OCI-LY7 (cell line): ENCODE data around the gene DIP2A. TPM values are rescaled to one million over a fixed set of nuclear protein-coding genes. Genes with fewer than 3 reads are reported as not detected.

Experiments
- BruUV-seq: library from RNA; stranded (reverse); fragments of 400-500 nt; replicated peaks from 2 replicates; lab custom pipeline; 2021; lab: Mats Ljungman, UMichigan
- CTCF ChIA-PET: fragments of 300-600 bp; sonication (Branson Sonifier 250); formaldehyde crosslinking; loops from one replicate; lab custom pipeline; 2022; ENCODE audit warnings: antibody characterized with exemption; ENCODE audit not compliant: unreplicated experiment; lab: Charles Lee
- POLR2A ChIA-PET: fragments of 300-600 bp; sonication (Branson Sonifier 250); formaldehyde crosslinking; loops from one replicate; lab custom pipeline; 2022; ENCODE audit warnings: antibody characterized with exemption; lab: Charles Lee
- DNase-seq: peaks from one replicate; pipeline ENCODE4 v3.0.0-alpha.2; 2015; ENCODE audit warnings: low spot score
- H2AFZ ChIP-seq: fragments of 200-600 bp; sonication (generic), shearing (Covaris generic); 2 replicates; pipeline ENCODE4 v1.6.1; 2014; ENCODE audit warnings: mild to moderate bottlenecking, antibody characterized with exemption, low read length, moderate library complexity
- H3K27ac ChIP-seq: fragments of 200-600 bp; sonication (generic); 2 replicates; pipeline ENCODE4 v1.5.1; 2014; ENCODE audit warnings: mixed run types, low read depth, mild to moderate bottlenecking, moderate library complexity, low read length, inconsistent platforms; ENCODE audit not compliant: poor library complexity, severe bottlenecking
- H3K36me3 ChIP-seq: fragments of 200-600 bp; sonication (generic); 2 replicates; pipeline ENCODE4 v1.6.1; 2014; ENCODE audit warnings: mild to moderate bottlenecking, antibody characterized with exemption, low read length, moderate library complexity, mixed read lengths; ENCODE audit not compliant: insufficient read depth
- H3K4me1 ChIP-seq: fragments of 200-600 bp; sonication (generic); 2 replicates; pipeline ENCODE4 v1.5.1; 2014; ENCODE audit warnings: mild to moderate bottlenecking, low read length; ENCODE audit not compliant: insufficient read depth, poor library complexity, severe bottlenecking
- H3K4me2 ChIP-seq: fragments of 200-600 bp; sonication (generic); 2 replicates; pipeline ENCODE4 v1.6.1; 2014; ENCODE audit warnings: mild to moderate bottlenecking, low read length
- H3K4me3 ChIP-seq: fragments of 200-600 bp; sonication (generic); 2 replicates; pipeline ENCODE4 v1.5.1; 2014; ENCODE audit warnings: mild to moderate bottlenecking, low read depth, low read length; ENCODE audit not compliant: poor library complexity, severe bottlenecking
- H3K79me2 ChIP-seq: fragments of 200-600 bp; sonication (generic); 2 replicates; pipeline ENCODE4 v1.6.1; 2016; ENCODE audit warnings: low read depth, mild to moderate bottlenecking, low read length, moderate library complexity, mixed read lengths; ENCODE audit not compliant: insufficient read depth
- H3K9me2 ChIP-seq: fragments of 200-600 bp; sonication (generic); 2 replicates; pipeline ENCODE4 v1.6.1; 2016; ENCODE audit warnings: mild to moderate bottlenecking, low read length, mixed read lengths; ENCODE audit not compliant: insufficient read depth
- H3K9me3 ChIP-seq: fragments of 200-600 bp; sonication (generic); 2 replicates; pipeline ENCODE4 v1.6.1; 2014; ENCODE audit warnings: mild to moderate bottlenecking, mixed run types, low read length, mixed read lengths
- H4K20me1 ChIP-seq: fragments of 200-600 bp; sonication (generic); 2 replicates; pipeline ENCODE4 v1.6.1; 2014; ENCODE audit warnings: mild to moderate bottlenecking, antibody characterized with exemption, low read length, moderate library complexity, mixed read lengths; ENCODE audit not compliant: insufficient read depth
- EZH2phosphoT487 ChIP-seq: fragments of 200-600 bp; sonication (generic); IDR thresholded peaks from 2 replicates; pipeline ENCODE4 v1.6.1; 2018; ENCODE audit warnings: low read depth, borderline replicate concordance, mild to moderate bottlenecking, mixed run types, antibody characterized with exemption, low read length, moderate library complexity, mixed read lengths
- intact Hi-C: fragments of 100-400 bp; cut with micrococcal nuclease; formaldehyde crosslinking; loops from one replicate; pipeline ENCODE4 v1.10.0; 2022; ENCODE audit not compliant: unreplicated experiment
- total RNA-seq, 2 experiments: library from RNA; depleted of rRNA in 1 of 2; stranded (reverse); fragments of >200 nt in 1 of 2; shearing (Covaris generic) in 1 of 2; gene quantifications; 2 replicates each; pipeline ENCODE4 v1.2.3, GENCODE V29; 2014 to 2022
- TF ChIP-seq, protein P1 (sequence below): fragments of 200-600 bp; sonication (generic); conservative IDR thresholded peaks from 2 replicates; pipeline ENCODE4 v1.5.1; 2014; ENCODE audit warnings: mild to moderate bottlenecking, antibody characterized with exemption, low read length, moderate library complexity, mixed read lengths

Gene DIP2A
- total RNA-seq, 2 experiments from 2014 or later = 27.9 to 44.7 TPM

DNA sequence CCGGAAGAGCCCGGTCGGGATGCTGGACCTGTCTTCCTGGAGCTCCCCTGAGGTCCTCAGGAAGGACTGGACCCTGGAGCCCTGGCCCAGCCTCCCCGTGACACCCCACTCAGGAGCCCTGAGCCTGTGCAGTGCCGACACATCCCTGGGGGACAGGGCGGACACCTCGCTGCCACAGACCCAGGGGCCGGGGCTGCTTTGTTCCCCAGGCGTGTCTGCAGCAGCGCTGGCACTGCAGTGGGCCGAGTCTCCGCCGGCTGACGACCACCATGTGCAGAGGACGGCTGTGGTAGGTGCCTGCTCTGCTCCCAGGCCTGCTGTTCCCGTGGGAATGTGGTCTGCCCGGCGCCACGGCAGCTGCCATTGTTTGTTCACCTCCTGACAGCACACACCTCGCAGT, 42.1 kb upstream of the DIP2A start:
- Histone ChIP-seq H3K4me2 (no peak overlapping the region), H3K9me3 (no peaks in the 10 kb centered on the region), H3K9me2 (no peaks in the 10 kb centered on the region), H3K4me3 (no peak overlapping the region), H4K20me1 (no peaks in the 10 kb centered on the region), H3K36me3 (peaks cover 71% of the 10 kb centered on the region), H3K79me2 (no peaks in the 10 kb centered on the region), H3K4me1 (no peaks in the 10 kb centered on the region), H2AFZ (no peak overlapping the region), H3K27ac (no peak overlapping the region)
- ChIA-PET CTCF (no interaction called here), POLR2A (no interaction called here)
- intact Hi-C loops = no loop called here
- DNase-seq = no peak
- BruUV-seq = no TSS peak
- TF ChIP-seq, protein P1, sequence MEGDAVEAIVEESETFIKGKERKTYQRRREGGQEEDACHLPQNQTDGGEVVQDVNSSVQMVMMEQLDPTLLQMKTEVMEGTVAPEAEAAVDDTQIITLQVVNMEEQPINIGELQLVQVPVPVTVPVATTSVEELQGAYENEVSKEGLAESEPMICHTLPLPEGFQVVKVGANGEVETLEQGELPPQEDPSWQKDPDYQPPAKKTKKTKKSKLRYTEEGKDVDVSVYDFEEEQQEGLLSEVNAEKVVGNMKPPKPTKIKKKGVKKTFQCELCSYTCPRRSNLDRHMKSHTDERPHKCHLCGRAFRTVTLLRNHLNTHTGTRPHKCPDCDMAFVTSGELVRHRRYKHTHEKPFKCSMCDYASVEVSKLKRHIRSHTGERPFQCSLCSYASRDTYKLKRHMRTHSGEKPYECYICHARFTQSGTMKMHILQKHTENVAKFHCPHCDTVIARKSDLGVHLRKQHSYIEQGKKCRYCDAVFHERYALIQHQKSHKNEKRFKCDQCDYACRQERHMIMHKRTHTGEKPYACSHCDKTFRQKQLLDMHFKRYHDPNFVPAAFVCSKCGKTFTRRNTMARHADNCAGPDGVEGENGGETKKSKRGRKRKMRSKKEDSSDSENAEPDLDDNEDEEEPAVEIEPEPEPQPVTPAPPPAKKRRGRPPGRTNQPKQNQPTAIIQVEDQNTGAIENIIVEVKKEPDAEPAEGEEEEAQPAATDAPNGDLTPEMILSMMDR = no peak

DNA sequence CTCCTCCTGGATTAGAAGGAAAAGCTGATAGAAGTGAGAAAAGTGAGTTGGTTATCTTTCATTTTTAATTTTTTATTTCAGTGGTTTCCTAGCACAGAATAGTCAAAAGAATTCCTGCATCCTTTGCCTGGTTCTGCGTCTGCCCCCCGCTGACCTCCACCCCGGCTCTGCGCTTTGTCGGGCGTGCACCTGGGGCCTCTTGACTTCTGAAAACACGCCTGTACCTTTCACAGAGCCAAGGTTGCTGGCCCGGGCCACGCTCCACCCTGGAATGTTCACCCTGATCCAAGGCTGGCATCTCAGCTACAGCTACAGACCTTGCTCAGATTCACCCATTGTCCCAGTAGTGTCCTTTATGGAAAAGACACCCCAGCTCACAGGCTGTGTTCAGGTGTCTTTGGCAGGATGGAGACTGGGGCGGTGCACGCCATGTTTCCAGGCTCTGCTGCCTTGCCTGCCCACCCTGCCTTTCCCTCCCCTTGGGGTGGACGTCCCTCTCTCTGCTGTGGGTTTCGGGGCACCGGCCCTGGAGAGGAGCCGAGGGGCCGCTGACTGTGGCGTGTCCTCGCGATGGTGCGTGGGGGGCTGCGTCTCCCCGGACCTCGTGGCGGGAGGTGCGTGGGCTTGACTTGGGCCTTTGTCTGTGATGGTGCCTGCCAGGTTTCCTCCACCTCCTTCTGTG, 40.3 kb upstream of the DIP2A start:
- ChIA-PET POLR2A (no interaction called here), CTCF (no interaction called here)
- no TSS peak for BruUV-seq
- Histone ChIP-seq H3K36me3 (peaks cover 77% of the 10 kb centered on the region), H3K4me3 (no peak overlapping the region), H3K4me2 (no peak overlapping the region), H3K79me2 (no peaks in the 10 kb centered on the region), H3K4me1 (peaks cover 4% of the 10 kb centered on the region), H4K20me1 (no peaks in the 10 kb centered on the region), H3K9me3 (no peaks in the 10 kb centered on the region), H3K9me2 (no peaks in the 10 kb centered on the region), H3K27ac (no peak overlapping the region), H2AFZ (no peak overlapping the region)
- intact Hi-C loops = no loop called here
- no peak for TF ChIP-seq EZH2phosphoT487
- TF ChIP-seq, protein P1 = no peak
- no peak for DNase-seq
